ENCODE measurements around the gene CORO2B. TPM values are rescaled to one million over a fixed set of nuclear protein-coding genes. Genes with fewer than 3 reads are reported as not detected.

CORO2B gene
- total RNA-seq, 1 donor from 2014 or later, result 3.6 TPM

- Histone ChIP-seq H3K27me3 (no peaks in the 10 kb centered on the region), H3K4me3 (no peak overlapping the region), H3K4me1 (peaks cover 3% of the 10 kb centered on the region), H3K27ac (no peak overlapping the region), H3K9me3 (no peaks in the 10 kb centered on the region), H3K36me3 (no peaks in the 10 kb centered on the region)
- no peak for TF ChIP-seq CTCF (IDR thresholded peaks at IDR 0.05)
- ATAC-seq (no peak), DNase-seq (no peak)
- intact Hi-C loops (cut with DNase I), result no loop called here
These were observed 115.3 kb downstream of the CORO2B start for GRCh38 chr15:68694111-68694510.

- H3K36me3 ChIP-seq, result no peaks in the 10 kb centered on the region
- TF ChIP-seq CTCF (IDR thresholded peaks at IDR 0.05), result no peak
- no peaks in the 10 kb centered on the region for H3K9me3 ChIP-seq
- peaks cover 8% of the 10 kb centered on the region for H3K4me1 ChIP-seq
- H3K27ac ChIP-seq, result no peak overlapping the region
- no peaks in the 10 kb centered on the region for H3K27me3 ChIP-seq
- ATAC-seq, result no peak
- DNase-seq, result no peak
- H3K4me3 ChIP-seq, result no peak overlapping the region
- intact Hi-C loops (cut with DNase I), result no loop called here
These were observed 116.3 kb downstream of the CORO2B start for GRCh38 chr15:68695061-68695595.

- DNase-seq, result no peak
- ATAC-seq, result no peak
- intact Hi-C loops (cut with DNase I), result no loop called here
These were observed 117.9 kb downstream of the CORO2B start for GRCh38 chr15:68696414-68697363.

GRCh38 chr15:68697711-68698690, 119.2 kb downstream of the CORO2B start:
- no peak for TF ChIP-seq CTCF (IDR thresholded peaks at IDR 0.05)
- DNase-seq (no peak), ATAC-seq (no peak)
- no peak overlapping the region for H3K4me3 ChIP-seq
- H3K27me3 ChIP-seq, result no peaks in the 10 kb centered on the region
- intact Hi-C loops (cut with DNase I), result no loop called here
- H3K4me1 ChIP-seq, result peaks cover 14% of the 10 kb centered on the region
- no peak overlapping the region for H3K27ac ChIP-seq
- no peaks in the 10 kb centered on the region for H3K9me3 ChIP-seq
- no peaks in the 10 kb centered on the region for H3K36me3 ChIP-seq

More at GRCh38 chr15:68696414-68697363, 117.9 kb downstream of the CORO2B start:
- no peak overlapping the region for H3K4me3 ChIP-seq
- H3K27ac ChIP-seq, result no peak overlapping the region
- peaks cover 14% of the 10 kb centered on the region for H3K4me1 ChIP-seq
- no peaks in the 10 kb centered on the region for H3K9me3 ChIP-seq
- TF ChIP-seq CTCF (IDR thresholded peaks at IDR 0.05), result no peak
- no peaks in the 10 kb centered on the region for H3K27me3 ChIP-seq
- H3K36me3 ChIP-seq, result no peaks in the 10 kb centered on the region

GRCh38 chr15:68698708-68699107, 119.9 kb downstream of the CORO2B start:
- H3K4me1 ChIP-seq, result peaks cover 11% of the 10 kb centered on the region
- no peak overlapping the region for H3K4me3 ChIP-seq
- H3K36me3 ChIP-seq, result no peaks in the 10 kb centered on the region
- no peak overlapping the region for H3K27ac ChIP-seq
- ATAC-seq (no peak), DNase-seq (no peak)
- no peak for TF ChIP-seq CTCF (IDR thresholded peaks at IDR 0.05)
- H3K9me3 ChIP-seq, result no peaks in the 10 kb centered on the region
- H3K27me3 ChIP-seq, result no peaks in the 10 kb centered on the region
- intact Hi-C loops (cut with DNase I), result no loop called here
